Islet of Langerhans (tissue), 1 donor: ENCODE measurements around the gene WDFY3.
"Not testable (repeated sequence)": the region's sequence is repeated elsewhere in the genome, so short reads cannot be mapped to it uniquely, and the experiment has no call there.

Experiments
- FAIRE-seq: peaks from one replicate; lab custom pipeline; 2011; peaks lifted over from hg19 to GRCh38; lab: Jason Lieb, UNC

The WDFY3 gene

GRCh38 chr4:84710548-84710947 is 255.9 kb downstream of the WDFY3 start:
- FAIRE-seq: peak; percentile 64

- FAIRE-seq: peak; percentile 56
Observed at GRCh38 chr4:84708406-84709135, 257.9 kb downstream of the WDFY3 start.

GRCh38 chr4:84706286-84706685 is 260.2 kb downstream of the WDFY3 start:
- FAIRE-seq: no peak

GRCh38 chr4:84699001-84699671 is 267.4 kb downstream of the WDFY3 start:
- FAIRE-seq: no peak

- FAIRE-seq: peak; percentile 64
Observed at GRCh38 chr4:84697615-84698201, 268.8 kb downstream of the WDFY3 start.

- no peak for FAIRE-seq
Observed at GRCh38 chr4:84697159-84697558, 269.3 kb downstream of the WDFY3 start.

GRCh38 chr4:84691800-84692199 is 274.7 kb downstream of the WDFY3 start:
- FAIRE-seq: no peak

- FAIRE-seq: no peak
Observed at GRCh38 chr4:84691170-84691691, 275.3 kb downstream of the WDFY3 start.

- FAIRE-seq: no peak
Observed at GRCh38 chr4:84690481-84690880, 276.0 kb downstream of the WDFY3 start.

- no peak for FAIRE-seq
Observed at GRCh38 chr4:84689197-84689596, 277.3 kb downstream of the WDFY3 start.

- no peak for FAIRE-seq
Observed at GRCh38 chr4:84688605-84689004, 277.9 kb downstream of the WDFY3 start.

- FAIRE-seq: no peak
Observed at GRCh38 chr4:84685105-84685504, 281.4 kb downstream of the WDFY3 start.

GRCh38 chr4:84684361-84684760 is 282.1 kb downstream of the WDFY3 start:
- FAIRE-seq: no peak

GRCh38 chr4:84683064-84683850 is 283.2 kb downstream of the WDFY3 start:
- no peak for FAIRE-seq

- not testable (repeated sequence) for FAIRE-seq
Observed at GRCh38 chr4:84682661-84683060, 283.8 kb downstream of the WDFY3 start.

- FAIRE-seq: no peak
Observed at GRCh38 chr4:84681486-84682274, 284.8 kb downstream of the WDFY3 start.

GRCh38 chr4:84680956-84681355 is 285.5 kb downstream of the WDFY3 start:
- no peak for FAIRE-seq

- FAIRE-seq: no peak
Observed at GRCh38 chr4:84678976-84679744, 287.3 kb downstream of the WDFY3 start.

GRCh38 chr4:84677995-84678394 is 288.5 kb downstream of the WDFY3 start:
- no peak for FAIRE-seq

GRCh38 chr4:84677093-84677492 is 289.4 kb downstream of the WDFY3 start:
- no peak for FAIRE-seq
